ENCODE data around the gene PHPT1.

DNA sequence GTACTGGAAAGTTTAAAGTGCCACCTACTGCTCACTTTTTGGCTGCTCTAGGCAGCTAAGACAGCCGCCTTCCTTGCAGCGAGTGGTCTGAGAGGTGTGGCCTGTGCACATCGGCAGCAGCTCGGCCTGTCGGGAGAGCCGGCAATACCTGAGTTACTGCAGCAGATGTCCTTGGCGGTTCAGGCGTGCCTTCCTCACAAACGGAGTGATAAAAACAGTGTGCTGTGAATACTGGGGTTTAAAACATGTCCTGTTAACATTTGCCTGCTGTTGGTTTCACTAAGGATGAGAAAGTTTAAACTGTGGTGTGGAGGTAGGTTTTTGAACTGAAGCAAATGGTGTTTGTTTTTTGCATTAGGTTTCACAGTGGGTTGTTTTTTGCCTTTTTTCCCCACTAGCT, 50.0 kb downstream of the PHPT1 start:
- TF ChIP-seq CTCF (IDR thresholded peaks at IDR 0.05; ENCODE audit: poor library complexity) (no peak), EZH2 (IDR thresholded peaks at IDR 0.05; ENCODE audit: borderline replicate concordance) (no peak)

All from hepatocyte (in vitro differentiated cells).